Occipital lobe (tissue), 1 donor: ENCODE results near the gene PSEN2. TPM values are rescaled to one million over a fixed set of nuclear protein-coding genes. Genes with fewer than 3 reads are reported as not detected.

ENCODE experiments used
- total RNA-seq: library from RNA; depleted of rRNA; stranded (reverse); fragments of >200 nt; gene quantifications from one replicate; pipeline ENCODE4 v1.2.3, GENCODE V29; 2014

The PSEN2 gene
- total RNA-seq, 1 donor from 2014 or later: 28.2 TPM

Other genes with a start within 250 kb of the PSEN2 start
- 3.9 TPM for gene ITPKB, start 131.3 kb upstream of the PSEN2 start, total RNA-seq
- gene COQ8A, start 69.7 kb downstream of the PSEN2 start, total RNA-seq: 18.2 TPM